Natural killer cell (primary cell): ENCODE measurements around the gene SLFN13. TPM values are rescaled to one million over a fixed set of nuclear protein-coding genes. Genes with fewer than 3 reads are reported as not detected.
"Not testable (repeated sequence)": the region's sequence is repeated elsewhere in the genome, so short reads cannot be mapped to it uniquely, and the experiment has no call there.

Experiments used
- ATAC-seq, 3 donors: fragments of 150-1000 bp in 2 of 3; fragments of 200-7000 bp in 1 of 3; cut with Tn5 transposase; 1 replicate in 1 of 3; 2 replicates in 2 of 3; pipeline ENCODE4 v1.10.0; 2021; ENCODE audit warnings: mild to moderate bottlenecking in 2 of 3, moderate library complexity in 2 of 3
- DNase-seq, 2 donors: peaks; one replicate each; pipeline versions ENCODE4 v3.0.0 to v3.0.0-alpha.2; 2013 to 2021; ENCODE audit warnings: mixed read lengths in 1 of 2
- H3K27ac ChIP-seq: one replicate; pipeline ENCODE4 v1.5.1; 2013; ENCODE audit warnings: mild to moderate bottlenecking, low read length
- H3K27me3 ChIP-seq: one replicate; pipeline ENCODE4 v1.6.1; 2013; ENCODE audit warnings: low read length; ENCODE audit not compliant: control insufficient read depth, insufficient read depth
- H3K36me3 ChIP-seq: one replicate; pipeline ENCODE4 v1.6.1; 2013; ENCODE audit warnings: low read length; ENCODE audit not compliant: control insufficient read depth, insufficient read depth
- H3K4me1 ChIP-seq: one replicate; pipeline ENCODE4 v1.6.1; 2013; ENCODE audit warnings: low read length; ENCODE audit not compliant: control insufficient read depth, insufficient read depth
- H3K4me3 ChIP-seq: one replicate; pipeline ENCODE4 v1.5.1; 2013; ENCODE audit warnings: low read length
- H3K9me3 ChIP-seq: one replicate; pipeline ENCODE4 v1.6.1; 2013; ENCODE audit warnings: low read length; ENCODE audit not compliant: control insufficient read depth, insufficient read depth
- H3K27ac Mint-ChIP-seq, 2 donors: one replicate each; pipeline ENCODE4 v1.8.0; 2022; ENCODE audit warnings: mild to moderate bottlenecking in 2 of 2, mixed read lengths in 2 of 2, moderate library complexity in 1 of 2
- H3K27me3 Mint-ChIP-seq, 2 donors: one replicate each; pipeline ENCODE4 v1.8.0; 2022; ENCODE audit warnings: low read depth in 2 of 2, mixed read lengths in 2 of 2
- H3K36me3 Mint-ChIP-seq: one replicate; pipeline ENCODE4 v1.8.0; 2022; ENCODE audit warnings: mixed read lengths
- H3K4me1 Mint-ChIP-seq, 2 donors: one replicate each; pipeline ENCODE4 v1.8.0; 2022; ENCODE audit warnings: mixed read lengths in 2 of 2
- H3K4me3 Mint-ChIP-seq: one replicate; pipeline ENCODE4 v1.8.0; 2022; ENCODE audit warnings: mild to moderate bottlenecking, moderate library complexity, mixed read lengths
- H3K9me3 Mint-ChIP-seq, 2 donors: one replicate each; pipeline ENCODE4 v1.8.0; 2022; ENCODE audit warnings: mixed read lengths in 2 of 2
- CTCF ChIP-seq: fragments of 200-600 bp; IDR thresholded peaks from one replicate; pipeline ENCODE4 v1.8.0; 2022; ENCODE audit warnings: antibody characterized with exemption
- WGBS: methylation state at CpG from one replicate; pipeline ENCODE4 v1.1.7; 2013; ENCODE audit warnings: missing lambda C conversion rate; ENCODE audit not compliant: insufficient coverage; 5-methylcytosine and 5-hydroxymethylcytosine counted together
- intact Hi-C: fragments of 100-400 bp; cut with micrococcal nuclease; formaldehyde crosslinking; loops from one replicate; pipeline ENCODE4 v1.14.2; 2022
- total RNA-seq, 4 donors: library from RNA; stranded (reverse); fragments of 120-200 nt in 1 of 4; gene quantifications; one replicate each; pipeline versions ENCODE4 v1.2.3 to v1.2.4, GENCODE V29; 2013 to 2022

Gene SLFN13
- total RNA-seq, 3 donors from 2014 or later (not counting 1 experiment from before 2014, with no cell fraction given) = 85.9 to 182 (median 129) TPM

- Histone ChIP-seq H3K27me3 (no peaks in the 10 kb centered on the region), H3K36me3 (no peaks in the 10 kb centered on the region), H3K27ac (no peak overlapping the region), H3K4me1 (peaks cover 25% of the 10 kb centered on the region), H3K9me3 (no peaks in the 10 kb centered on the region), H3K4me3 (no peak overlapping the region)
- Mint-ChIP-seq H3K36me3 (peaks cover 9% of the 10 kb centered on the region), H3K27ac (peak overlapping the region; percentile 60 to 68), H3K4me1 (peaks cover 60 to 71% of the 10 kb centered on the region in 2 donors), H3K27me3 (no peaks in the 10 kb centered on the region), H3K4me3 (no peak overlapping the region), H3K9me3 (no peaks in the 10 kb centered on the region)
- intact Hi-C loops = no loop called here
- WGBS = 50% methylated on average over 2 of the region's 2 CpGs
- TF ChIP-seq CTCF = no peak
- DNase-seq = peak in 1 of 2 donors; percentile 32
- ATAC-seq = no peak
Observed at GRCh38 chr17:35428229-35428628, 20.3 kb downstream of the SLFN13 start.

- Histone ChIP-seq H3K4me1 (peaks cover 5% of the 10 kb centered on the region), H3K27me3 (no peaks in the 10 kb centered on the region), H3K27ac (no peak overlapping the region), H3K9me3 (no peaks in the 10 kb centered on the region), H3K4me3 (no peak overlapping the region), H3K36me3 (peaks cover 29% of the 10 kb centered on the region)
- Mint-ChIP-seq H3K36me3 (peaks cover 37% of the 10 kb centered on the region), H3K4me3 (no peak overlapping the region), H3K27me3 (no peaks in the 10 kb centered on the region), H3K9me3 (no peaks in the 10 kb centered on the region), H3K27ac (no peak overlapping the region), H3K4me1 (peaks cover 20 to 30% of the 10 kb centered on the region in 2 donors)
- intact Hi-C loops = no loop called here
- WGBS = 97% methylated on average over 4 of the region's 4 CpGs
- DNase-seq = no peak
- no peak for ATAC-seq
- TF ChIP-seq CTCF = no peak
Observed at GRCh38 chr17:35423761-35424160, 24.8 kb downstream of the SLFN13 start.

GRCh38 chr17:35421069-35421468 is 27.5 kb downstream of the SLFN13 start:
- DNase-seq, H3K4me3 ChIP-seq, ATAC-seq, H3K27me3 Mint-ChIP-seq, intact Hi-C loops, H3K27me3 ChIP-seq, H3K4me1 Mint-ChIP-seq, H3K9me3 ChIP-seq, H3K27ac ChIP-seq, H3K4me1 ChIP-seq, H3K27ac Mint-ChIP-seq, H3K4me3 Mint-ChIP-seq, H3K9me3 Mint-ChIP-seq: not testable (repeated sequence)
- H3K36me3 Mint-ChIP-seq = peaks cover 31% of the 10 kb centered on the region
- whole genome bisulfite sequencing = over 99% methylated on average over 7 of the region's 9 CpGs
- H3K36me3 ChIP-seq = peaks cover 34% of the 10 kb centered on the region

GRCh38 chr17:35416659-35417058 is 31.9 kb downstream of the SLFN13 start:
- Histone ChIP-seq H3K9me3 (no peaks in the 10 kb centered on the region), H3K4me3 (no peak overlapping the region), H3K36me3 (peaks cover 32% of the 10 kb centered on the region), H3K4me1 (no peaks in the 10 kb centered on the region), H3K27me3 (no peaks in the 10 kb centered on the region), H3K27ac (no peak overlapping the region)
- Mint-ChIP-seq H3K27ac (no peak overlapping the region), H3K4me3 (no peak overlapping the region), H3K27me3 (no peaks in the 10 kb centered on the region), H3K36me3 (peaks cover 40% of the 10 kb centered on the region), H3K4me1 (peaks cover 13 to 14% of the 10 kb centered on the region in 2 donors), H3K9me3 (no peaks in the 10 kb centered on the region)
- ATAC-seq (no peak), DNase-seq (no peak)
- intact Hi-C loops = no loop called here
- no peak for TF ChIP-seq CTCF
- WGBS = 89% methylated on average over 2 of the region's 2 CpGs

GRCh38 chr17:35414707-35415106 is 33.9 kb downstream of the SLFN13 start:
- peaks cover 41% of the 10 kb centered on the region for H3K36me3 ChIP-seq
- DNase-seq, H3K27ac ChIP-seq, H3K27ac Mint-ChIP-seq, H3K27me3 ChIP-seq, H3K4me3 Mint-ChIP-seq, H3K4me1 ChIP-seq, ATAC-seq, H3K9me3 ChIP-seq, intact Hi-C loops, H3K4me3 ChIP-seq, H3K9me3 Mint-ChIP-seq, H3K27me3 Mint-ChIP-seq: not testable (repeated sequence)
- H3K36me3 Mint-ChIP-seq = peaks cover 46% of the 10 kb centered on the region
- 100% methylated on average over 1 of the region's 2 CpGs for WGBS
- peaks cover 13 to 14% of the 10 kb centered on the region in 2 donors for H3K4me1 Mint-ChIP-seq
